A673 (cell line): ENCODE results near the gene FAM120B.

ENCODE experiments used
- EZH2 ChIP-seq: fragments of 200-600 bp; sonication (generic); IDR thresholded peaks from 2 replicates; pipeline ENCODE4 v1.6.1; 2017; ENCODE audit warnings: borderline replicate concordance, low read depth, mild to moderate bottlenecking, mixed read lengths, antibody characterized with exemption, low read length; ENCODE audit not compliant: poor library complexity, severe bottlenecking
- TF ChIP-seq, protein P1 (sequence below): fragments of 300-800, 200-600 bp; sonication (generic); conservative IDR thresholded peaks from 2 replicates; pipeline ENCODE4 v1.5.1; 2017; ENCODE audit warnings: low read depth, mild to moderate bottlenecking, antibody characterized with exemption, low read length, moderate library complexity, mixed read lengths

- TF ChIP-seq, protein P1, sequence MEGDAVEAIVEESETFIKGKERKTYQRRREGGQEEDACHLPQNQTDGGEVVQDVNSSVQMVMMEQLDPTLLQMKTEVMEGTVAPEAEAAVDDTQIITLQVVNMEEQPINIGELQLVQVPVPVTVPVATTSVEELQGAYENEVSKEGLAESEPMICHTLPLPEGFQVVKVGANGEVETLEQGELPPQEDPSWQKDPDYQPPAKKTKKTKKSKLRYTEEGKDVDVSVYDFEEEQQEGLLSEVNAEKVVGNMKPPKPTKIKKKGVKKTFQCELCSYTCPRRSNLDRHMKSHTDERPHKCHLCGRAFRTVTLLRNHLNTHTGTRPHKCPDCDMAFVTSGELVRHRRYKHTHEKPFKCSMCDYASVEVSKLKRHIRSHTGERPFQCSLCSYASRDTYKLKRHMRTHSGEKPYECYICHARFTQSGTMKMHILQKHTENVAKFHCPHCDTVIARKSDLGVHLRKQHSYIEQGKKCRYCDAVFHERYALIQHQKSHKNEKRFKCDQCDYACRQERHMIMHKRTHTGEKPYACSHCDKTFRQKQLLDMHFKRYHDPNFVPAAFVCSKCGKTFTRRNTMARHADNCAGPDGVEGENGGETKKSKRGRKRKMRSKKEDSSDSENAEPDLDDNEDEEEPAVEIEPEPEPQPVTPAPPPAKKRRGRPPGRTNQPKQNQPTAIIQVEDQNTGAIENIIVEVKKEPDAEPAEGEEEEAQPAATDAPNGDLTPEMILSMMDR, result no peak
- no peak for TF ChIP-seq EZH2
These were observed 64.5 kb downstream of the FAM120B start for GRCh38 chr6:170371080-170371479.
